Measurements from ENCODE around the gene C19orf85. TPM values are rescaled to one million over a fixed set of nuclear protein-coding genes. Genes with fewer than 3 reads are reported as not detected.

C19orf85 gene
- polyA plus RNA-seq, 4 donors: not detected

GRCh38 chr19:55419624-55420236 lies 44.8 kb downstream of the C19orf85 start:
- no peak for DNase-seq (ENCODE audit: low read depth in 4 of 4, low spot score in 3 of 4)

- no peak for DNase-seq (ENCODE audit: low read depth in 4 of 4, low spot score in 3 of 4)
Observed at GRCh38 chr19:55419103-55419502, 45.4 kb downstream of the C19orf85 start.

GRCh38 chr19:55418185-55418584 lies 46.4 kb downstream of the C19orf85 start:
- peak; percentile 59 to 68 (median 68) for DNase-seq (ENCODE audit: low read depth in 4 of 4, low spot score in 3 of 4)

Other genes starting within 250 kb of the C19orf85 start
- 1 to 10 TPM; 2.9 to 4.5 (median 3.9) TPM for gene TMEM86B, start 236.0 kb downstream of the C19orf85 start, polyA plus RNA-seq (ENCODE audit: insufficient read length in 4 of 4)
- gene PPP6R1, start 205.7 kb downstream of the C19orf85 start, polyA plus RNA-seq (ENCODE audit: insufficient read length in 4 of 4): 10 to 100 TPM; 38.9 to 50.9 (median 44.2) TPM
- gene HSPBP1, start 184.6 kb downstream of the C19orf85 start, polyA plus RNA-seq (ENCODE audit: insufficient read length in 4 of 4): 10 to 100 TPM; 25.7 to 47.7 (median 29.7) TPM
- 10 to 100 TPM; 14.1 to 16.7 (median 16.2) TPM for gene BRSK1, start 180.8 kb downstream of the C19orf85 start, polyA plus RNA-seq (ENCODE audit: insufficient read length in 4 of 4)
- 1 to 10 TPM in 3 of 4 donors, under 1 TPM in 1; 0.72 to 1.6 (median 1.4) TPM for gene TMEM150B, start 139.4 kb downstream of the C19orf85 start, polyA plus RNA-seq (ENCODE audit: insufficient read length in 4 of 4)
- 10 to 100 TPM; 14.0 to 25.5 (median 16.9) TPM for gene KMT5C, start 124.9 kb downstream of the C19orf85 start, polyA plus RNA-seq (ENCODE audit: insufficient read length in 4 of 4)
- gene COX6B2, start 110.0 kb downstream of the C19orf85 start, polyA plus RNA-seq (ENCODE audit: insufficient read length in 4 of 4): 1 to 10 TPM in 1 of 4 donors, under 1 TPM in 3; 0.45 to 1.5 (median 0.72) TPM
- gene GARIN5B, start 101.5 kb downstream of the C19orf85 start, polyA plus RNA-seq (ENCODE audit: insufficient read length in 4 of 4): under 1 TPM; 0.10 to 0.25 (median 0.16) TPM
- 1 to 10 TPM; 1.0 to 1.8 (median 1.5) TPM for gene IL11, start 94.3 kb downstream of the C19orf85 start, polyA plus RNA-seq (ENCODE audit: insufficient read length in 4 of 4)
- gene TMEM190, start 87.9 kb downstream of the C19orf85 start, polyA plus RNA-seq (ENCODE audit: insufficient read length in 4 of 4): under 1 TPM in 2 of 4 donors, not detected in 2; 0.47 to 0.56 TPM
- gene TMEM238, start 80.5 kb downstream of the C19orf85 start, polyA plus RNA-seq (ENCODE audit: insufficient read length in 4 of 4): 1 to 10 TPM in 1 of 4 donors, under 1 TPM in 3; 0.22 to 1.6 (median 0.62) TPM
- 1,000 to 10,000 TPM in 1 of 4 donors, 100 to 1,000 TPM in 3; 895 to 1,455 (median 919) TPM for gene RPL28, start 78.8 kb downstream of the C19orf85 start, polyA plus RNA-seq (ENCODE audit: insufficient read length in 4 of 4)
- gene UBE2S, start 57.0 kb downstream of the C19orf85 start, polyA plus RNA-seq (ENCODE audit: insufficient read length in 4 of 4): 10 to 100 TPM; 42.6 to 69.0 (median 48.9) TPM
- under 1 TPM; 0.10 to 0.14 (median 0.13) TPM for gene SHISA7, start 21.5 kb downstream of the C19orf85 start, polyA plus RNA-seq (ENCODE audit: insufficient read length in 4 of 4)
- 10 to 100 TPM; 35.2 to 54.6 (median 38.7) TPM for gene ISOC2, start 3.1 kb downstream of the C19orf85 start, polyA plus RNA-seq (ENCODE audit: insufficient read length in 4 of 4)
- 1 to 10 TPM; 3.2 to 5.4 (median 3.6) TPM for gene ZNF628, start 11.9 kb upstream of the C19orf85 start, polyA plus RNA-seq (ENCODE audit: insufficient read length in 4 of 4)
- 10 to 100 TPM; 43.6 to 68.7 (median 51.3) TPM for gene NAT14, start 20.4 kb upstream of the C19orf85 start, polyA plus RNA-seq (ENCODE audit: insufficient read length in 4 of 4)
- 1 to 10 TPM; 1.6 to 2.9 (median 2.3) TPM for gene SSC5D, start 23.7 kb upstream of the C19orf85 start, polyA plus RNA-seq (ENCODE audit: insufficient read length in 4 of 4)
- under 1 TPM; 0.62 to 0.97 (median 0.67) TPM for gene SBK2, start 72.4 kb upstream of the C19orf85 start, polyA plus RNA-seq (ENCODE audit: insufficient read length in 4 of 4)
- gene SBK3, start 80.8 kb upstream of the C19orf85 start, polyA plus RNA-seq (ENCODE audit: insufficient read length in 4 of 4): under 1 TPM in 2 of 4 donors, not detected in 2; 0.13 to 0.28 TPM
- gene ZNF579, start 116.1 kb upstream of the C19orf85 start, polyA plus RNA-seq (ENCODE audit: insufficient read length in 4 of 4): 10 to 100 TPM; 14.4 to 21.1 (median 18.3) TPM
- 10 to 100 TPM; 19.6 to 23.0 (median 20.3) TPM for gene FIZ1, start 134.8 kb upstream of the C19orf85 start, polyA plus RNA-seq (ENCODE audit: insufficient read length in 4 of 4)
- gene ZNF524, start 135.5 kb upstream of the C19orf85 start, polyA plus RNA-seq (ENCODE audit: insufficient read length in 4 of 4): 10 to 100 TPM in 1 of 4 donors, 1 to 10 TPM in 3; 7.7 to 12.0 (median 8.8) TPM
- gene ZNF865, start 140.9 kb upstream of the C19orf85 start, polyA plus RNA-seq (ENCODE audit: insufficient read length in 4 of 4): 10 to 100 TPM in 1 of 4 donors, 1 to 10 TPM in 3; 7.3 to 12.7 (median 7.8) TPM
- 10 to 100 TPM in 3 of 4 donors, 1 to 10 TPM in 1; 9.2 to 13.5 (median 11.2) TPM for gene ZNF784, start 159.8 kb upstream of the C19orf85 start, polyA plus RNA-seq (ENCODE audit: insufficient read length in 4 of 4)
- gene ZNF580, start 176.3 kb upstream of the C19orf85 start, polyA plus RNA-seq (ENCODE audit: insufficient read length in 4 of 4): 10 to 100 TPM; 37.9 to 49.7 (median 43.6) TPM
- 10 to 100 TPM; 24.0 to 35.7 (median 25.6) TPM for gene ZNF581, start 178.9 kb upstream of the C19orf85 start, polyA plus RNA-seq (ENCODE audit: insufficient read length in 4 of 4)
- gene CCDC106, start 183.5 kb upstream of the C19orf85 start, polyA plus RNA-seq (ENCODE audit: insufficient read length in 4 of 4): 10 to 100 TPM; 19.5 to 26.7 (median 21.3) TPM
- gene U2AF2, start 190.3 kb upstream of the C19orf85 start, polyA plus RNA-seq (ENCODE audit: insufficient read length in 4 of 4): 100 to 1,000 TPM; 178 to 218 (median 182) TPM
- gene EPN1, start 210.5 kb upstream of the C19orf85 start, polyA plus RNA-seq (ENCODE audit: insufficient read length in 4 of 4): 100 to 1,000 TPM in 3 of 4 donors, 10 to 100 TPM in 1; 90.2 to 163 (median 102) TPM

All from right renal pelvis (tissue), 4 donors.